LNCaP clone FGC (cell line): Measurements from ENCODE around the gene PIK3AP1.

Source experiments
- DNase-seq: peaks from one replicate; pipeline ENCODE4 v3.0.0-alpha.2; 2011; ENCODE audit warnings: low read depth
- H3K4me3 ChIP-seq: 2 replicates; pipeline ENCODE4 v1.5.1; 2011; ENCODE audit warnings: mild to moderate bottlenecking, low read depth, low read length, control low read depth
- TF ChIP-seq, protein P1 (sequence below): IDR thresholded peaks from 2 replicates; pipeline ENCODE4 v1.5.1; 2012; ENCODE audit warnings: mild to moderate bottlenecking; ENCODE audit not compliant: control insufficient read depth, insufficient read depth; ENCODE audit errors: extremely low read depth

Gene PIK3AP1

DNA sequence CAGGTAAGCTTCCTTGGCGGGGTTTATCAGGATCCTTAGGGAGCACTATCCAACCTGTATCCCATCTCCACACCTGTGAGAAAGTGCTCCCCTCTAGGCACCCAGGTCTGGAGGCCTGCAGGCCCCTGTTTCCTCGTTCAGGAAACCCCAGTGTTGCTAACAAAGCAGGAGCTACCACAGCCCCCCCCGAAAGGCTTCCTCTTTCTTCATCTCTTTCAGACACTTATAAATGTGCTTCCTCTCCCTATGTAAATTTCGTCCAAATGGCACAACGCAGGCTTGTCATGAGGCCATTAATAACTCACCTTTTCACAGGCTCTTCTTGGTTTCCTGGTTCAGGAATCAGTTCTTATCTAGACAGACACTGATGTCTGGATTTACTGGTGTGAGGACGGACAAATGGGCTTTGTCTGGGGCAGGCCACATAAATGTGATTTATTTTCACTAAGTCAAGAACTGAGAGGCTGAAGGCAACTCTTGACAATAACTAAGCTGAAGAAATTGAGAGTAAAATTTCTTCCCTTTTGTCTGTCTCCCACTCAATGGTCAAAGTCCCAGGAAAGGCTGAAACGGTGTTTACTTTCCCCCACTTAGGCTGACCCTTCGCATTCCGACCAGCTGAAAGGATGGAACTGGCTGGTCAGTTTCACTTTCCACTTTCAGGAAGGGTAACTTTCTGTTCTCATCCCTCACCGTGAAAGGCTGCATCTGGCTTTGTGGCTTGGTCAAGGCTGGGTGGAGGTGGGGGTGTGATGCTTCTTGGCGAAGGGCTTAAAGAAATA, 46.8 kb downstream of the PIK3AP1 start:
- TF ChIP-seq, protein P1, sequence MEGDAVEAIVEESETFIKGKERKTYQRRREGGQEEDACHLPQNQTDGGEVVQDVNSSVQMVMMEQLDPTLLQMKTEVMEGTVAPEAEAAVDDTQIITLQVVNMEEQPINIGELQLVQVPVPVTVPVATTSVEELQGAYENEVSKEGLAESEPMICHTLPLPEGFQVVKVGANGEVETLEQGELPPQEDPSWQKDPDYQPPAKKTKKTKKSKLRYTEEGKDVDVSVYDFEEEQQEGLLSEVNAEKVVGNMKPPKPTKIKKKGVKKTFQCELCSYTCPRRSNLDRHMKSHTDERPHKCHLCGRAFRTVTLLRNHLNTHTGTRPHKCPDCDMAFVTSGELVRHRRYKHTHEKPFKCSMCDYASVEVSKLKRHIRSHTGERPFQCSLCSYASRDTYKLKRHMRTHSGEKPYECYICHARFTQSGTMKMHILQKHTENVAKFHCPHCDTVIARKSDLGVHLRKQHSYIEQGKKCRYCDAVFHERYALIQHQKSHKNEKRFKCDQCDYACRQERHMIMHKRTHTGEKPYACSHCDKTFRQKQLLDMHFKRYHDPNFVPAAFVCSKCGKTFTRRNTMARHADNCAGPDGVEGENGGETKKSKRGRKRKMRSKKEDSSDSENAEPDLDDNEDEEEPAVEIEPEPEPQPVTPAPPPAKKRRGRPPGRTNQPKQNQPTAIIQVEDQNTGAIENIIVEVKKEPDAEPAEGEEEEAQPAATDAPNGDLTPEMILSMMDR: no peak
- DNase-seq: no peak
- no peak overlapping the region for H3K4me3 ChIP-seq

DNA sequence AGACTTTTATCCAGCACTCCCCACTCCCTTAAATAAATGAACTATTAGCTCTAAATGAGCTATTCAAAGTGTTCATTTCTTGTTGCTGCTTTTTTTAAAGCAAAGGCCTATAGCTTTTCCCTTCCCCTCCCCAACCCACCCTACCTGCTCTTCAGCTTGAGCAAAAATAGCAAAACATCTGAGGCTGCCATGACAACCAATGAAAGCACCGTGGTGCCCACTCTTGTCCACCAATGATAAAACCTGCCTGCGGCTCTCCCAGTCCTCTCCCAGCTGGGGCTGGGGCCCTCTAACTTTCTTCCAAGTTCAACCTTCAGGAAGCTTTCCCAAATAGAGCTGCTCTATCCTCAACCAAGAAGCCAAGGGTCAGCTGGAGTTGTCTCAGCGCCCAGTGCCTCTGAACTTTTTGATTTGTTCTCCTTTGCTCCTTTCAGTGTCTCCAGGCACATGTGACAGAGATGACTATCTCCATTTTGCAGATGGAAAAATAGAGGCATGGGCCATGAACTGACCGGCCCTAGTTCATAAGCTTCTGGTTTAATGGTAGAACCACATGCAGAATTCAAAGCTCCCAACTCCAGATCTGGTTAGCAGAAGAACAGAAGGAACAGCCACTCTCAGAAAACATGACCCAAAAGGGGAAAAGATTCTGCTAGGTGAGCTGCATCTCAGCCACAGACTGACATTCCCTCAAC, 47.7 kb downstream of the PIK3AP1 start:
- DNase-seq: no peak
- TF ChIP-seq, protein P1: no peak
- H3K4me3 ChIP-seq: no peak overlapping the region

DNA sequence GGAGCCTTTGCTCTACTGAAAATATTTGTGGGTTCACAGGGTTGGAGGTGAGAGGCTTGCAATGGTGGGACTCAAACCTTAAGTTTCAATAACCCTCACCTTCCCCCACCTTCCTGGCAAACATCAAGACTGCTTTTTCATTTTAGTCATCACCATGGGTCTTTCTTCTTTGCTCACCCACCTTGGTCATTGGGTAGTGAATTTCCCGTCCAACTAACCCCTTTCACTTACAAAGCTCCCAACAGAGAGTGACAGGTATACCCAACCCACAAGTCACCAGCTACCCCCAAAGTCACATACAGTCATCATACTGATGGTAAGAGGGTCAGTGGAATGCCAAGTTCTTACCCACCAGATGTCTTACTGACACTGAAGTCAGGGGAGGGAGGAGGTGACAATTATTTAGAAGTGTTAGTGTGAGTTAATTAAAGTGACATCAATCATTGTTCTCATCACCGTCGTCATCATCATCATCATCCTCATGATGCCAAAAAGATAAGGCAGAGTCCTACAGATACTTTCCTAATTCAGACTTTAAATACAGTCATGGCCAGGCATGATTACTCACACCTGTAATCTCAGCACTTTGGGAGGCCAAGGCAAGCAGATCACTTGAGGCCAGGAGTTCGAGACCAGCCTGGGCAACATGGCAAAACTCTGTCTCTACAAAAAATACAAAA, 49.0 kb downstream of the PIK3AP1 start:
- TF ChIP-seq, protein P1: no peak
- no peak for DNase-seq
- no peak overlapping the region for H3K4me3 ChIP-seq

- H3K4me3 ChIP-seq: no peak overlapping the region
- TF ChIP-seq, protein P1: no peak
- peak; percentile 88 for DNase-seq
Observed at GRCh38 chr10:96670786-96671185, 49.5 kb downstream of the PIK3AP1 start.

DNA sequence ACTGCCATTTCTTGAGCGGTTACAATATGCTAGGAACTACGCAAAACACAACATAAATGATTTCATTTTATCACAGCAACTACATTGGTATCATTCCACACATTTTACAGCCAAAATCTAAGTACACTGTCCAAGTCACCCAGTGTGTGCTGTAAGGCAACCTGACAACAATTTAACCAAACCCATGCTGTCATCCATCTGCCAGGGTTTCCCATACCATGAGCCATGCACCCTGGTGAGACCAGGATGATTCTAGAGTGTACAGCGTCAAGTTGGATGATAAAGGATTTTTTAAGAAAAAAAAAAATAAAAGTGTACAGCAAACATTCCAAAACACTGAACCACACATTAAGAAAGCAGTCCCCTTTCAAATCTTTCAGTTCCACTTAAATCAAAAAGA, 52.9 kb downstream of the PIK3AP1 start:
- DNase-seq: no peak
- TF ChIP-seq, protein P1: no peak
- no peak overlapping the region for H3K4me3 ChIP-seq

DNA sequence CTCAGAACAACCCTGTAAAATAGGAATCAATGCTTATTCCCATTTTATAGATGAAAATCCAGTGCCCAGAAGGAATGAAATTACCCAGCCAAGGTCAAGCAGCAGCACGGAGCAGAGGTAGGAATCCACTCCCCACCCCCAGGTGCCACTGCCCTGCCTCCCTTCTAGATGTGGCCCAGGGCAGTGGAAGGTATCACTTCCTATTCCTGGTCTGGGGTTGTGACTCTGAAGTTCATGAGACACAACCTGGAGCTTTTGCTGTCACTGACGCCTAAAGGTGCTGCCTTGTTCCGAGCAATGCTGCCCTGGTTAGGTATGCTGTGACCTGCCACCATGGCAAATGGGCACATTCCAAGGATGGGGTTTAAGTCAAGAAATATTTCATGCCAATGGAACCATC, 53.6 kb downstream of the PIK3AP1 start:
- TF ChIP-seq, protein P1: no peak
- DNase-seq: no peak
- no peak overlapping the region for H3K4me3 ChIP-seq
